ENCODE data around the gene SLAMF6.

SLAMF6 gene

DNA sequence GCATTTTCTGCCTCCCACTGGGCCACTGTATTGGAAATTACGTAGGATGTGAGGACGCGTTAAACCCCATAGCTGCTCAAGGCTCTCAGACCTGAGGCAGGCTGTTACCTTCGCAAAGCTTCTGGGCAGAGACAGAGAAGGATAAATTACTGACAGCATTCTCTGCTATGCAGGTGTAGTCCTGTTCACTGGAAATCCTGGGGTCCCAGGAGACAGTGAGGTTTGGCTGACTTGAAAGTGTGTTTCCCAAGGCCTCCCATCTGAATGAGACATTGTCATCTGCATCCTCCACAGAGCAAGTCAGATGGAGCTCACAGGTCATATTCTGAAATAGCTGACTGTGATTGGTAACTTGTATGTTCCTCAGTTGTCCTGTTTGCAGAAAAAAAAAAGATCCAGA is 32.0 kb downstream of the SLAMF6 start:
- TF ChIP-seq GATA2 (IDR thresholded peaks at IDR 0.05; ENCODE audit: low read depth, low read length): no peak
- TF ChIP-seq GATA3 (IDR thresholded peaks at IDR 0.05; ENCODE audit: low read depth, low read length): no peak

DNA sequence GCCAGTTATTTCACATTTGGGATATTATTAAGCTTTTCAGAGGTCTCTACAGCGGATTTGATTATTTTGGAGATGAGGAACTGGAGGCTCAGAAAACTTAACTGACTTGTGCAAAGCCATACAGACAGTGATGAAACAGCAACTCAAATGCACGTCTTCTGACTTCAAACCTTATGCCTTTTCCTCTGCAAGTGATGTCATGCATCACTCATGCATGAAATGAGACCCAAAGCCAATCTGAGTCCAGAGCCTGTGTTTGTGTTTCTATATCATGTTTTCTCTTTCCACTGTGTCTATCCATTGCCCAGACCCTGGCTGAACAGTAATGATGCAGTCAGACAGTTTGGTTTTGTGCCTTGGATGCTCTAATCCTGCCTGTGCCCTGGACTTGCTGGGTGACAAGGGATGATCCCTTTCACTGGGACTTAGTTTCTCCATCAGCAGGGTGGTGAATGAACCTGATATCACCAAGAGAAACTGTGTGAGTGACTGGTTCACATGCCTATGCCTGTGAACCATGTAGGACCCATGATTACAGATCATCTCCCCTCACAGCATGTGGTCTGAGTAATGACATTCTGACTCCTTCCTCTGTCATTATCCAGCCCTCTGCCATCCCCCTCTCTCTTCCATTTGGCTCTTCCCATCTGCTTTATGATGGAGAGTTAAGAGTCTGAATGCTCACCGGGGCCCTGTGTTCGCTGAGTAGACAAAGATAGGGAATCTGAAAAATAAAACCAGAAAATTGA is 33.4 kb downstream of the SLAMF6 start:
- TF ChIP-seq GATA2 (IDR thresholded peaks at IDR 0.05; ENCODE audit: low read depth, low read length) (no peak), GATA3 (IDR thresholded peaks at IDR 0.05; ENCODE audit: low read depth, low read length) (no peak)

DNA sequence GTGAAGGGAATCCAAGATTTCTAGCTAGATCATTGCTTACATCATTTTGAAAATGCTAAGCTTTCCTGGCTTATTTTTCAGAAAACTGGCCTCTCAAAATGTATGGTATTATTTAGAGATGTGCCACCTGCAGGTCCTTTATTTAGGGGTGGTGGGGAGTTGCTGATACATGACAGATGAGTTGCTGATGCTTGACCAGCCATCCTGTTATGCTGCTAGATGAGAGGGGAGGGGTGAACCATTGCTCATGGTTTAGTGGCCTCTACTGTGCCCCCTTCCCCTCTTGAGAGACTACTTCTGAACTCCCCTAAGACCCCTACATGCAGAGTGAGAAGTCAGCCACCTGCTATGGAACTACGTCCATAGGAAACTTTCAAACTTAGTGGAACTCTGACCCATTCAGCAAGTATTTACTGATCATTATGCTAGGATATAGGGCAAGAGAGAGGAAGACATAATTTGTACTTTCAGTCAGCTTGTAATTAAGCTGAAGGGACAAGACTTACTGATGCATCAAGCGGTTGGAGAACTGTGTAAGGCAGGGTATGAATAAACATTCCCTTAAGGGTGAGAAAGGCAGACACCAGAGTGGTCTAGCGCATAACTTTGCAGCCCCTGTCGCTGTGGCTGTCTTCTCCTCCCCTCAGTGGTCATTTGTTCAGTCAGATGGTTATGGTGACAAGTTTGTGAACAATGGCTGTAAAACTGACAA is 34.6 kb downstream of the SLAMF6 start:
- TF ChIP-seq GATA2 (IDR thresholded peaks at IDR 0.05; ENCODE audit: low read depth, low read length) (no peak), GATA3 (IDR thresholded peaks at IDR 0.05; ENCODE audit: low read depth, low read length) (no peak)

DNA sequence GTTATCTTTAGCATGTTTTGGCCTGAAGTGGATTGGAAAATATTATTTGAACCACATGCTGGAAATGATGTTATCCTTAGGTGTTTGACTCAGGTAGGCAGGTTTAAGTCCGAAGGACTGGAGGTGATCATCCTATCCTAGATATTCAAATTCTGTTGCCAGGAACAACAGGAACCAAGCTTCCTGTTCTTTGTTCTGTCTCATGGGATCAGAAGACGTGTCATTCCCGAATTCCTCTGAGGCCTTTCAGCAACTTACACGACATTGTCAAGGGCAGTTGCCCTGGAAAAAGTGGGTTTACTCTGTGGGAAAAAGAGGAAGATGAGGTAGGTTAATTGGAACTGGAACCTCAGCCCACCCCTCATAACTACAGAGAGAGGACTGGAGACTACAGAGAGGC is 36.6 kb downstream of the SLAMF6 start:
- TF ChIP-seq GATA2 (IDR thresholded peaks at IDR 0.05; ENCODE audit: low read depth, low read length) (no peak), GATA3 (IDR thresholded peaks at IDR 0.05; ENCODE audit: low read depth, low read length) (no peak)

DNA sequence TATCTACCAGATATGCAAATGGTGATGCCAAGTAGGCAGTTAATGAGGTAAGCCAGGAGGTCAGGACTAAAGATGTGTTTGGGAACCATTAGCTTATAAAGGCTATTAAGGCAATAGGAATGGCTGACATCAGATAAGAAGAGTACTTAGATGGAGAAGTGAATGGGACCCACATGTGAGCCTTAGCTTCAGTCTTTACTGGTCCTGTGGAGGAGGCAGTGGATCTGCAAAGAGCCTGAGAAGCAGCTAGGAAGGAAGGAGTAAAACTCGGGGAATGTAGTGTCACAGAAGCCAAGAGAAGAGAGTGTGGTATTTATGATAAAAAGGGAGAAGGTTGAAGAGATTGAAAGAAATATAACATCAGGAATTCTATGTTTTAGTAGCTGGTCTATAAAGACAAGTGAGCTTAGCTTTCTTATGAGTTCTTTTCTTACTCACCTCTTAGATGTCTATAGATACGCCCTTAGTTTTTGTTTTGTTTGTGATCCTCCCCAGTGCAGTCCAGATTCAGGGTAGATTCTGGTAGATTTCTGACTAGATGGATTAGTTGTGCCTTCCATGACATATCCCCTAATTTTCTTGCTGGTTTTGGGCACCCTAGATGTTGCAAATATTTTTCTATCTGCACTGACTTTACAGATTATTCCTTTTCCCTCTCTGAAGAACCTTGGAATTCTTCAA is 39.4 kb downstream of the SLAMF6 start:
- TF ChIP-seq GATA2 (IDR thresholded peaks at IDR 0.05; ENCODE audit: low read depth, low read length) (no peak), GATA3 (IDR thresholded peaks at IDR 0.05; ENCODE audit: low read depth, low read length) (no peak)

DNA sequence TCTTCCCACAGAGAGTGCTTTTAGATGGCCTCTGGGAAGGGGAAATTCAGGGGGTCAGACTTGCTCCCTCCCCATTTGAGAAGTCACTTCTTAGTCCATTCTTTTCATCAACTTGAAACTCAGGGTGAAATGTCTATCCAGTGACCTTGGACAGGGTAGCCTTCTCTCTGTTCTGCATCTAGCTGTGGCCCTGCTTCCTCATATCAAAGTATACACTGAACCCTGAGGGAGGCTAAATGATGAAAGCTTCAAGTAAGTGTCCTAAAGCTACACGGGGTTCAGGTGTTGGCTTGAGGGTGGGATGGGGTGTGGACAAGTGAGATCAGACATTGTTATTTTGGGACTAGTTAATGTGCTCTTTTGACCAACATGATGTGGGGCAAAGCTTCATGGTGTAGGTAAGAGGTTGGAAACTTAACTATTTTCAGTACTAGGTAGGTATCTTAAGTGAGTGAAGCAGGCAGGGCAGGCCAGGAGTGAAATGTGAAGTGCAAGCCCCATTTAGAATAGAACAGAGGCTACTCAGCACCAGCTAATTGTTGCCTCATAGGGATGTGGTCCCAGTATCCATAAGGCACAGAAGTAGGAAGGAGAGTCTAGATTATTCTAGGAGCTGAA is 41.0 kb downstream of the SLAMF6 start:
- TF ChIP-seq GATA3 (IDR thresholded peaks at IDR 0.05; ENCODE audit: low read depth, low read length): no peak
- no peak for TF ChIP-seq GATA2 (IDR thresholded peaks at IDR 0.05; ENCODE audit: low read depth, low read length)

DNA sequence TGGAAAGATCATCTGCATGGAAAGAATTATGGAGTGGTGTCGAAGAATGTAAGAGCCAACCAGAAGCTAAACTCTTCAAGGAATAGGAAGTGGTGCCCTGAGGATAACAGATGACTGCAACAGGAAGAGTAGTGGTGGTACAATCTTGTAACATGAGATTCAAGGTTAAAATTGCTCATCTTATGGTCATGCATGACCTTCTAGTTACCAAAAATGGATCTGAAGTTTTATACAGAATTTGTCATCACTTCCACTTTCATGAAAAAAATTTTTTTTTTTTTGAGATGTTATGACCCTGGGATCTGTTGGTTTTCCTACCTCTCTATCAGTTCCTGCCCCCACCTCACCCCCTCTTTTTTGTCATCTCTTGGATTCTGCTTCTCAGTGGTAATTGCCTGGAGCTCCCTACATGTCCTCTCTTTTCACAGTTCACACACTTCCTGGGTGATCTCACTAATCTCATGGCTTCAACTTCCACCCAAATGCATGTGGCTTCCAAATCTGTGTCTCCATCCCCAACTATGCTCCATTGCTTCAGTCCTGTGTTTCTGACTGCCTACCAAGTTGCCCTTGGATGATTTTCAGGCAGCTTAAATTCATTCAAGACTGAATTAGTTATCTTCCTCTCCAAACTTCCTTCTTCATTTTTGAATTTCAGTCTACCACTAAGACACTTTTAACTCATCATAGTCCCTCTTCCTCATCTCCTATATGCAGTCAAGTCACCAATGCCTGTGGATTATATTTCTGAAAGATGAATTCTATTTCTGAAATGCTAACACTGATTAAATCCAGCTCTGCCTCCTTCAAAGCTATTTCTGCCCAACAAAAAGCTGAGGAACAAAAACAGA is 48.4 kb downstream of the SLAMF6 start:
- TF ChIP-seq GATA3 (IDR thresholded peaks at IDR 0.05; ENCODE audit: low read depth, low read length) (no peak), GATA2 (IDR thresholded peaks at IDR 0.05; ENCODE audit: low read depth, low read length) (no peak)

DNA sequence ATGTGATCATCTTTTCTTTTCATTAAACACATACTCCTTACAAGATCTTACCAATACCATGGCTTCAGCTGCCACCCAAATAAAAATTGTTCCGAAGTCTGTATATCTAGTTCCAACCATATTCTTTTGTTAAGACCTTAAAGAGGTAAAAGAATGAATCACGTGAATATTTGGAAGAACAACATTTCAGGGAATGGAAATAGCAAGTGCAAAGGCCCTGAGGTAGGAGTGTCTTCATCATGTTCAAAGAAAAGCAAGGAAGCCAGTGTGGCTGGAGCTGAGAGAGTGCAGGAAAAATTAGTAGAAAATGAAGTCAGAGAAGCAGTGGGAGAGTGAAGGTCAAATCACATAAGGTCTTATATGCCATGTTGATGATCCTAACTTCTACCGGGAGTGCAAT is 50.9 kb downstream of the SLAMF6 start:
- TF ChIP-seq GATA2 (IDR thresholded peaks at IDR 0.05; ENCODE audit: low read depth, low read length): no peak
- TF ChIP-seq GATA3 (IDR thresholded peaks at IDR 0.05; ENCODE audit: low read depth, low read length): no peak

DNA sequence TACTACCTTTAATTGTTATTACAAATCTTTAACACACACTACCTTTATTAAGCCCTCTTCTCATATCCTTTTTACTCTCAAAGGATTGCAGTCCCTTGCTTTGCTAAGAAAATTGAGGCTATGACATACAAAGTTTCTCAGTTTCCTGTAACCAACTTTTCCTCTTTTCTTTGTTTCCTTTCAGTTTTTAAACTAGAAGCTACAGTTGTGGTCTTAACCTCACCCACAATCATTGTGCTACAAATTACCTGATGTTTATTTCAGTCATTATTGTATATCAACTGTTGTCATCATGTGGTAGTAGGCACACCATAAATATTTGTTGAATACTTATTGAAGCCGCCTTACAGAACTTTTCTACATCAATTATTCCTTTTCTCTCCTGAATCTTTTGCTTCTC is 51.8 kb downstream of the SLAMF6 start:
- no peak for TF ChIP-seq GATA2 (IDR thresholded peaks at IDR 0.05; ENCODE audit: low read depth, low read length)
- TF ChIP-seq GATA3 (IDR thresholded peaks at IDR 0.05; ENCODE audit: low read depth, low read length): no peak

DNA sequence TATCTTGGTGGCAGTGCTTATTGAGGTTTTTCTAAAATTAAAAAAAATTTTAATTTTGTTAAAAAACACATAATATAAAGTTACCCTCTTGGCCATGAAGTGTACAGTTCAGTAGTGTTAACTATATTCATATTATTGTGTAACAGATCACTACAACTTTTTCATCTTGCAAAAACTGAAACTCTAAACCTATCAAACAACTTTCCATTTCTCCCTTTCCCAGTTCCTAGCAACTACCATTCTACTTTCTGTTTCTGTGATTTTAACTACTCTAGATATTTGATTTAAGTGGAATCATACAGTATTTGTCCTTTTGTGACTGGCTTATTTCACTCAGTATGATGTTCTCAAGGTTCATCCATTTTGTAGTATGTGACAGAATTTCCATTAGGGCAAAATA is 55.5 kb downstream of the SLAMF6 start:
- no peak for TF ChIP-seq GATA3 (IDR thresholded peaks at IDR 0.05; ENCODE audit: low read depth, low read length)
- TF ChIP-seq GATA2 (IDR thresholded peaks at IDR 0.05; ENCODE audit: low read depth, low read length): no peak

DNA sequence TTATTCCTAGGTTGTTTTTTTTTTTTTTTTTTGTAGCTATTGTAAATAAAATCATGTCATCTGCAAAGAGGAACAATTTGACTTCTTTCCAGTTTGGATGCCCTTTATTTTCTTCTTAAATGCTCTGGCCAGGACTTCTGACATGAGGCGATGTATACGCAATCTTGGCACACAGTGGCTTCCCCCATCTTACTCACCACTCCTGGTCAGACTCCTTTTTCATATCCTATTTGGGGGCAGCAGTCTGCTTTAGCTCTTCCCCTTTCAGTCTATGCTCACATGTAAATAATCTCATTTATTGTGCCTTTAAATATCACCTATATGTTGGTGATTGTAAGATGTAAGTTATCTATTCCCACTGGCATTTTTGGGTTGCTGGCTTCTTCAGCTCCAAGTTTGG is 56.1 kb downstream of the SLAMF6 start:
- TF ChIP-seq GATA2 (IDR thresholded peaks at IDR 0.05; ENCODE audit: low read depth, low read length) (no peak), GATA3 (IDR thresholded peaks at IDR 0.05; ENCODE audit: low read depth, low read length) (no peak)

DNA sequence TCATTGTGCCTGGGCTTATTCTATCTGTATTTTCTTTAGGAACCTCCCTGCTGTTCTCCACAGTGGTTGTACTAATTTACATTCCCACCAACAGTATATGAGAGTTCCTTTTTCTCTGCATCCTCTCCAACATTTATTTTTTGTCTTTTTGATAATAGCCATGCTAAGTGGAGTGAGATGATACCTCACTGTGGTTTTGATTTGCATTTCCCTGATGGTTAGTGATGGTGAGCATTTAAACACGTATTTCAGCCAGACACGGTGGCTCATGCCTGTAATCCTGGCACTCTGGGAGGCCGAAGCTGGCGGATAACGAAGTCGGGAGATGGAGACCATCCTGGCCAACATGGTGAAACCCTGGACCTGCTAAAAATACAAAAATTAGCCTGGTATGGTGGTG is 57.9 kb downstream of the SLAMF6 start:
- TF ChIP-seq GATA2 (IDR thresholded peaks at IDR 0.05; ENCODE audit: low read depth, low read length) (no peak), GATA3 (IDR thresholded peaks at IDR 0.05; ENCODE audit: low read depth, low read length) (no peak)

DNA sequence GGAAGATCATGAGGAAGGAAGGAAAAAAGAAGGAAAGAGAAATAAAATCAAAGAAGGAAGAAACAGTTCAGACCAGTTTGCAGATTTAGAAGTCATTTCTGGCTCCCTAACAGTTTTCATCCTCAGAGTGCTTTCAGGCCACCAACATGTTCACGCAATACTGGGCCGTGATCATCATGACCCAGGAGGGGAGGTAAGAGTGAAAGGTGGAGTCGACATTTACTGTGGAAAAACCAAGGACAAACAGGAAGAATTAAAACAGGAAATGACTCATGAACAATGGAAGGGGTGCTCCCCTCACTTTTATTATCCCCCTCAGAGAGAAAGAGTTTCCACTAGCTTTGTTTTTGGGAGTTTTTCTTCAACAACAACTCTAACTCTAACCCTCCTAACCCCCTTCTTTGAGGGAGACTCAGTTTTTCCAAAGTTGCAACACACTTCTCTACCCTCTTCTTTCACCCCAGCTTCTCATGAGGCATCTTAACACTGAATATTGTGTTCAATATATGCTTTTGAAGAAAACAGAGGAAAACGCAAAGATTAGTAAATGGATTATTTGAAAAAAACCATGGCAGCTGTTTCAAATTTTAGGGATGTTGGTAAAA is 62.3 kb downstream of the SLAMF6 start:
- TF ChIP-seq GATA3 (IDR thresholded peaks at IDR 0.05; ENCODE audit: low read depth, low read length): no peak
- TF ChIP-seq GATA2 (IDR thresholded peaks at IDR 0.05; ENCODE audit: low read depth, low read length): no peak

All from SH-SY5Y (cell line).